ENCODE measurements around the gene CLCA4.
A peak's percentile ranks its signal among the peaks of the same experiment; 100 is the strongest.
"Not testable (repeated sequence)": the region's sequence is repeated elsewhere in the genome, so short reads cannot be mapped to it uniquely, and the experiment has no call there.

Gene CLCA4

GRCh38 chr1:86537928-86538695, 8.8 kb upstream of the CLCA4 start:
- DNase-seq = no peak

GRCh38 chr1:86538775-86539174, 8.1 kb upstream of the CLCA4 start:
- no peak for DNase-seq

- no peak for DNase-seq
Observed at GRCh38 chr1:86541859-86542258, 5.0 kb upstream of the CLCA4 start.

GRCh38 chr1:86542631-86543030, 4.2 kb upstream of the CLCA4 start:
- DNase-seq = no peak

- no peak for DNase-seq
Observed at GRCh38 chr1:86548839-86549238, 2.0 kb downstream of the CLCA4 start.

GRCh38 chr1:86551305-86551704, 4.4 kb downstream of the CLCA4 start:
- DNase-seq = no peak

GRCh38 chr1:86552376-86552775, 5.5 kb downstream of the CLCA4 start:
- DNase-seq = no peak

- no peak for DNase-seq
Observed at GRCh38 chr1:86557739-86558138, 10.9 kb downstream of the CLCA4 start.

GRCh38 chr1:86563849-86564248, 17.0 kb downstream of the CLCA4 start:
- no peak for DNase-seq

- DNase-seq = no peak
Observed at GRCh38 chr1:86567341-86567740, 20.5 kb downstream of the CLCA4 start.

- no peak for DNase-seq
Observed at GRCh38 chr1:86567878-86568277, 21.0 kb downstream of the CLCA4 start.

GRCh38 chr1:86573763-86574484, 27.0 kb downstream of the CLCA4 start:
- DNase-seq = no peak

- no peak for DNase-seq
Observed at GRCh38 chr1:86581231-86581630, 34.4 kb downstream of the CLCA4 start.

- no peak for DNase-seq
Observed at GRCh38 chr1:86582161-86582560, 35.3 kb downstream of the CLCA4 start.

GRCh38 chr1:86583032-86583431, 36.2 kb downstream of the CLCA4 start:
- no peak for DNase-seq

GRCh38 chr1:86583593-86583992, 36.7 kb downstream of the CLCA4 start:
- no peak for DNase-seq

- DNase-seq = no peak
Observed at GRCh38 chr1:86594284-86594770, 47.4 kb downstream of the CLCA4 start.

- DNase-seq = no peak
Observed at GRCh38 chr1:86596224-86596623, 49.3 kb downstream of the CLCA4 start.

GRCh38 chr1:86596741-86597290, 49.9 kb downstream of the CLCA4 start:
- DNase-seq = no peak

- DNase-seq = not testable (repeated sequence)
Observed at GRCh38 chr1:86606080-86606479, 59.2 kb downstream of the CLCA4 start.

GRCh38 chr1:86616433-86616832, 69.6 kb downstream of the CLCA4 start:
- no peak for DNase-seq

- peak; percentile 68 for DNase-seq
Observed at GRCh38 chr1:86616871-86617270, 70.0 kb downstream of the CLCA4 start.

- DNase-seq = no peak
Observed at GRCh38 chr1:86618358-86618757, 71.5 kb downstream of the CLCA4 start.

- DNase-seq = no peak
Observed at GRCh38 chr1:86619313-86619712, 72.4 kb downstream of the CLCA4 start.
